HepG2 (cell line): Measurements from ENCODE around the gene GTPBP6. TPM values are rescaled to one million over a fixed set of nuclear protein-coding genes. Genes with fewer than 3 reads are reported as not detected.

Experiments
- CAMTA2 ChIP-seq: sonication (generic); formaldehyde crosslinking; IDR thresholded peaks from 2 replicates; pipeline ENCODE4 v1.4.0; 2020; ENCODE audit warnings: mild to moderate bottlenecking, missing genetic modification reagents, borderline replicate concordance
- CERS6 ChIP-seq: sonication (generic); formaldehyde crosslinking; IDR thresholded peaks from 2 replicates; pipeline ENCODE4 v1.5.0; 2020; ENCODE audit warnings: missing genetic modification reagents
- GATAD1 ChIP-seq: IDR thresholded peaks from 2 replicates; pipeline ENCODE4 v1.6.1; 2016; ENCODE audit warnings: missing genetic modification reagents, missing compliant biosample characterization
- HNRNPK ChIP-seq: fragments of 200-400 bp; formaldehyde crosslinking; IDR thresholded peaks from 2 replicates; pipeline ENCODE4 v1.6.1; 2018; ENCODE audit warnings: low read length, low read depth, moderate library complexity, mild to moderate bottlenecking; ENCODE audit not compliant: poor library complexity, severe bottlenecking
- KDM3A ChIP-seq: IDR thresholded peaks from 2 replicates; pipeline ENCODE4 v1.6.1; 2018; ENCODE audit warnings: low read depth, missing compliant biosample characterization
- MXI1 ChIP-seq: IDR thresholded peaks from 3 replicates; pipeline ENCODE4 v1.6.1; 2012; ENCODE audit warnings: low read depth, low read length, inconsistent platforms, borderline replicate concordance
- RXRA ChIP-seq: sonication (generic); formaldehyde crosslinking; IDR thresholded peaks from 2 replicates; pipeline ENCODE4 v1.5.1; 2020; ENCODE audit warnings: missing genetic modification reagents
- SMARCC2 ChIP-seq: fragments of 450-650 bp; IDR thresholded peaks from 2 replicates; pipeline ENCODE4 v1.6.1; 2017; ENCODE audit warnings: antibody characterized with exemption, mild to moderate bottlenecking
- SP2 ChIP-seq: sonication (generic); formaldehyde crosslinking; IDR thresholded peaks from 2 replicates; pipeline ENCODE4 v1.5.1; 2020; ENCODE audit warnings: mild to moderate bottlenecking, missing genetic modification reagents
- YEATS4 ChIP-seq: sonication (generic); formaldehyde crosslinking; IDR thresholded peaks from 2 replicates; pipeline ENCODE4 v1.4.0; 2020; ENCODE audit warnings: missing genetic modification reagents, borderline replicate concordance
- ZBTB7B ChIP-seq: sonication (generic); formaldehyde crosslinking; IDR thresholded peaks from 2 replicates; pipeline ENCODE4 v1.4.0; 2020; ENCODE audit warnings: missing genetic modification reagents
- ZFP36 ChIP-seq: fragments of 150-350 bp; IDR thresholded peaks from 2 replicates; pipeline ENCODE4 v1.6.1; 2018; ENCODE audit warnings: borderline replicate concordance, low read length, low read depth; ENCODE audit not compliant: partially characterized antibody
- ZMYM4 ChIP-seq: sonication (generic); formaldehyde crosslinking; IDR thresholded peaks from 2 replicates; pipeline ENCODE4 v1.8.1; 2023; ENCODE audit warnings: mild to moderate bottlenecking, missing genetic modification reagents
- ZNF136 ChIP-seq: sonication (generic); formaldehyde crosslinking; IDR thresholded peaks from 2 replicates; pipeline ENCODE4 v1.8.1; 2022; ENCODE audit warnings: low read depth, mild to moderate bottlenecking, moderate library complexity, missing genetic modification reagents
- ZNF280B ChIP-seq: sonication (generic); formaldehyde crosslinking; IDR thresholded peaks from 2 replicates; pipeline ENCODE4 v1.5.0; 2020; ENCODE audit warnings: missing genetic modification reagents, mild to moderate bottlenecking, borderline replicate concordance
- ZNF30 ChIP-seq: sonication (generic); formaldehyde crosslinking; IDR thresholded peaks from 2 replicates; pipeline ENCODE4 v1.5.0; 2020; ENCODE audit warnings: mild to moderate bottlenecking, missing genetic modification reagents
- ZNF33A ChIP-seq: sonication (generic); formaldehyde crosslinking; IDR thresholded peaks from 2 replicates; pipeline ENCODE4 v1.5.1; 2020; ENCODE audit warnings: missing genetic modification reagents, mild to moderate bottlenecking, moderate library complexity, borderline replicate concordance
- ZNF350 ChIP-seq: sonication (generic); formaldehyde crosslinking; IDR thresholded peaks from 2 replicates; pipeline ENCODE4 v1.4.0; 2020; ENCODE audit warnings: mild to moderate bottlenecking, low read depth, missing genetic modification reagents, borderline replicate concordance
- ZNF570 ChIP-seq: sonication (generic); formaldehyde crosslinking; IDR thresholded peaks from 2 replicates; pipeline ENCODE4 v1.4.0; 2020; ENCODE audit warnings: mild to moderate bottlenecking, missing genetic modification reagents, borderline replicate concordance
- ZNF7 ChIP-seq: IDR thresholded peaks from 2 replicates; pipeline ENCODE4 v1.6.1; 2016; ENCODE audit warnings: missing biosample characterization, missing genetic modification reagents
- ZNF878 ChIP-seq: sonication (generic); formaldehyde crosslinking; IDR thresholded peaks from 2 replicates; pipeline ENCODE4 v1.8.1; 2023; ENCODE audit warnings: mild to moderate bottlenecking, missing genetic modification reagents, moderate library complexity
- polyA plus RNA-seq, 8 experiments: library from polyadenylated mRNA; depleted of rRNA in 3 of 8; stranded (reverse) in 7 of 8; unstranded in 1 of 8; fragments of >200 nt; fragmentation: Illumina TruSeq in 4 of 8; extraction: Trizol in 4 of 8; gene quantifications; 2 replicates each; pipeline versions ENCODE4 v1.2.1 to v1.2.3, GENCODE V29; 2011 to 2016; ENCODE audit warnings: low read depth in 4 of 8, missing spikeins in 1 of 8, mixed read lengths in 1 of 8; ENCODE audit not compliant: insufficient read depth in 1 of 8
- total RNA-seq, 5 experiments: library from RNA; depleted of rRNA; stranded (reverse); fragments of >200 nt; fragmentation: Illumina TruSeq; extraction: Trizol; gene quantifications; 2 replicates each; pipeline ENCODE4 v1.2.3, GENCODE V29; 2016; ENCODE audit warnings: low read depth in 1 of 5
- TF ChIP-seq, protein P1 (sequence below): sonication (generic); formaldehyde crosslinking; IDR thresholded peaks from 2 replicates; pipeline ENCODE4 v1.4.0; 2020; ENCODE audit warnings: missing genetic modification reagents
- TF ChIP-seq, protein P2 (sequence below): sonication (generic); formaldehyde crosslinking; IDR thresholded peaks from 2 replicates; pipeline ENCODE4 v1.4.0; 2020; ENCODE audit warnings: missing genetic modification reagents
- TF ChIP-seq, protein P3 (sequence below): sonication (generic); formaldehyde crosslinking; IDR thresholded peaks from 2 replicates; pipeline ENCODE4 v1.9.0; 2022; ENCODE audit warnings: missing genetic modification reagents, mild to moderate bottlenecking, borderline replicate concordance

Gene GTPBP6
- total and polyA plus RNA-seq, 2 of the 13 experiments (the other 11 are each of a cell fraction or from before 2014, with no cell fraction given): 20.2 to 39.6 TPM

GRCh38 chrX:262381-262909 lies 56.2 kb downstream of the GTPBP6 start (continued):
- TF ChIP-seq MXI1: no peak; the same call in 2 of the 3 replicates
- no peak for TF ChIP-seq ZNF30
- no peak for TF ChIP-seq SMARCC2
- TF ChIP-seq ZBTB7B (CRISPR knock-in tag): peak; percentile 100
- TF ChIP-seq, protein P1, sequence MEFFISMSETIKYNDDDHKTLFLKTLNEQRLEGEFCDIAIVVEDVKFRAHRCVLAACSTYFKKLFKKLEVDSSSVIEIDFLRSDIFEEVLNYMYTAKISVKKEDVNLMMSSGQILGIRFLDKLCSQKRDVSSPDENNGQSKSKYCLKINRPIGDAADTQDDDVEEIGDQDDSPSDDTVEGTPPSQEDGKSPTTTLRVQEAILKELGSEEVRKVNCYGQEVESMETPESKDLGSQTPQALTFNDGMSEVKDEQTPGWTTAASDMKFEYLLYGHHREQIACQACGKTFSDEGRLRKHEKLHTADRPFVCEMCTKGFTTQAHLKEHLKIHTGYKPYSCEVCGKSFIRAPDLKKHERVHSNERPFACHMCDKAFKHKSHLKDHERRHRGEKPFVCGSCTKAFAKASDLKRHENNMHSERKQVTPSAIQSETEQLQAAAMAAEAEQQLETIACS: no peak
- TF ChIP-seq GATAD1 (CRISPR knock-in tag): 0 out of 2 replicates have a peak, but pooled peaks have one; percentile 21
- no peak for TF ChIP-seq CAMTA2
- TF ChIP-seq ZNF7 (CRISPR knock-in tag): no peak
- TF ChIP-seq KDM3A (CRISPR knock-in tag): no peak
- TF ChIP-seq ZNF33A (CRISPR knock-in tag): no peak
- no peak for TF ChIP-seq YEATS4 (CRISPR knock-in tag)
- TF ChIP-seq, protein P2, sequence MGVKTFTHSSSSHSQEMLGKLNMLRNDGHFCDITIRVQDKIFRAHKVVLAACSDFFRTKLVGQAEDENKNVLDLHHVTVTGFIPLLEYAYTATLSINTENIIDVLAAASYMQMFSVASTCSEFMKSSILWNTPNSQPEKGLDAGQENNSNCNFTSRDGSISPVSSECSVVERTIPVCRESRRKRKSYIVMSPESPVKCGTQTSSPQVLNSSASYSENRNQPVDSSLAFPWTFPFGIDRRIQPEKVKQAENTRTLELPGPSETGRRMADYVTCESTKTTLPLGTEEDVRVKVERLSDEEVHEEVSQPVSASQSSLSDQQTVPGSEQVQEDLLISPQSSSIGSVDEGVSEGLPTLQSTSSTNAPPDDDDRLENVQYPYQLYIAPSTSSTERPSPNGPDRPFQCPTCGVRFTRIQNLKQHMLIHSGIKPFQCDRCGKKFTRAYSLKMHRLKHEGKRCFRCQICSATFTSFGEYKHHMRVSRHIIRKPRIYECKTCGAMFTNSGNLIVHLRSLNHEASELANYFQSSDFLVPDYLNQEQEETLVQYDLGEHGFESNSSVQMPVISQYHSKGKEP (CRISPR knock-in tag): no peak
- no peak for TF ChIP-seq ZNF280B (CRISPR knock-in tag)
- TF ChIP-seq ZMYM4 (CRISPR knock-in tag): 0 out of 2 replicates have a peak, but pooled peaks have one; percentile 32
- peak; percentile 92 for TF ChIP-seq RXRA (CRISPR knock-in tag)
- TF ChIP-seq, protein P3, sequence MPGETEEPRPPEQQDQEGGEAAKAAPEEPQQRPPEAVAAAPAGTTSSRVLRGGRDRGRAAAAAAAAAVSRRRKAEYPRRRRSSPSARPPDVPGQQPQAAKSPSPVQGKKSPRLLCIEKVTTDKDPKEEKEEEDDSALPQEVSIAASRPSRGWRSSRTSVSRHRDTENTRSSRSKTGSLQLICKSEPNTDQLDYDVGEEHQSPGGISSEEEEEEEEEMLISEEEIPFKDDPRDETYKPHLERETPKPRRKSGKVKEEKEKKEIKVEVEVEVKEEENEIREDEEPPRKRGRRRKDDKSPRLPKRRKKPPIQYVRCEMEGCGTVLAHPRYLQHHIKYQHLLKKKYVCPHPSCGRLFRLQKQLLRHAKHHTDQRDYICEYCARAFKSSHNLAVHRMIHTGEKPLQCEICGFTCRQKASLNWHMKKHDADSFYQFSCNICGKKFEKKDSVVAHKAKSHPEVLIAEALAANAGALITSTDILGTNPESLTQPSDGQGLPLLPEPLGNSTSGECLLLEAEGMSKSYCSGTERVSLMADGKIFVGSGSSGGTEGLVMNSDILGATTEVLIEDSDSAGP (CRISPR knock-in tag): no peak
- peak; percentile 61; the same call in 1 of the 2 replicates for TF ChIP-seq ZNF350 (CRISPR knock-in tag)
- no peak for TF ChIP-seq CERS6 (CRISPR knock-in tag)
- TF ChIP-seq SP2 (CRISPR knock-in tag): no peak
- TF ChIP-seq HNRNPK: no peak
- TF ChIP-seq ZFP36: no peak
- TF ChIP-seq ZNF136: no peak
- peak; percentile 67; the same call in 1 of the 2 replicates for TF ChIP-seq ZNF878 (CRISPR knock-in tag)
- TF ChIP-seq ZNF570 (CRISPR knock-in tag): no peak
